ENCODE measurements around the gene CDADC1.

DNA sequence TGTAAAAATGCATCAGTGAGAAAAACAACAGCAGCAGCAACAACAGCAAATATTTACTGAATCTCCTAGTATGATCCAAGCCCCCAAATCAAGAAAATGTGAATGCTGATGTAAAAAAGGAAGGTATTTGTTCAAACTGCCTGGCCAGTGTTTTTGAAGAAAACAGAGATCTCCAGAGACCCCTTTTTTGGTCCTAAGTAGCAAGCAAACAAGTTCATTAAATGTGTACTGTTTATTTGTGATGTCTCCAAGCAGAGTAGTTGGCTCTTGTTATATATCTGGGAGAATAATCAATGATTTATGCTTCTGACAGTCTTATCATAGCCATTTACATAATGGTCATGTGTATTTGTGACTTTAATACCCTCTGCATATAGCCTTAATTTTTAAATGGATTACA, 50.7 kb downstream of the CDADC1 start:
- TF ChIP-seq, protein P1, sequence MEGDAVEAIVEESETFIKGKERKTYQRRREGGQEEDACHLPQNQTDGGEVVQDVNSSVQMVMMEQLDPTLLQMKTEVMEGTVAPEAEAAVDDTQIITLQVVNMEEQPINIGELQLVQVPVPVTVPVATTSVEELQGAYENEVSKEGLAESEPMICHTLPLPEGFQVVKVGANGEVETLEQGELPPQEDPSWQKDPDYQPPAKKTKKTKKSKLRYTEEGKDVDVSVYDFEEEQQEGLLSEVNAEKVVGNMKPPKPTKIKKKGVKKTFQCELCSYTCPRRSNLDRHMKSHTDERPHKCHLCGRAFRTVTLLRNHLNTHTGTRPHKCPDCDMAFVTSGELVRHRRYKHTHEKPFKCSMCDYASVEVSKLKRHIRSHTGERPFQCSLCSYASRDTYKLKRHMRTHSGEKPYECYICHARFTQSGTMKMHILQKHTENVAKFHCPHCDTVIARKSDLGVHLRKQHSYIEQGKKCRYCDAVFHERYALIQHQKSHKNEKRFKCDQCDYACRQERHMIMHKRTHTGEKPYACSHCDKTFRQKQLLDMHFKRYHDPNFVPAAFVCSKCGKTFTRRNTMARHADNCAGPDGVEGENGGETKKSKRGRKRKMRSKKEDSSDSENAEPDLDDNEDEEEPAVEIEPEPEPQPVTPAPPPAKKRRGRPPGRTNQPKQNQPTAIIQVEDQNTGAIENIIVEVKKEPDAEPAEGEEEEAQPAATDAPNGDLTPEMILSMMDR (IDR thresholded peaks at IDR 0.05), result no peak
- no peak for TF ChIP-seq POLR2A (IDR thresholded peaks at IDR 0.05)

Measured in vagina (tissue), 2 donors.